Karpas-422 (cell line): ENCODE measurements around the gene HOXA9. TPM values are rescaled to one million over a fixed set of nuclear protein-coding genes. Genes with fewer than 3 reads are reported as not detected.

Experiments used
- DNase-seq: peaks from one replicate; pipeline ENCODE4 v3.0.0-alpha.2; 2015
- H2AFZ ChIP-seq: fragments of 200-600 bp; sonication (generic); 2 replicates; pipeline ENCODE4 v1.6.1; 2014; ENCODE audit warnings: antibody characterized with exemption, low read length, mixed read lengths
- H3K27ac ChIP-seq: fragments of 200-600 bp; sonication (generic); 2 replicates; pipeline ENCODE4 v1.5.1; 2014; ENCODE audit warnings: mild to moderate bottlenecking, low read length, moderate library complexity
- H3K27me3 ChIP-seq: fragments of 200-600 bp; sonication (generic); 2 replicates; pipeline ENCODE4 v1.6.1; 2014; ENCODE audit warnings: low read length, mixed read lengths
- H3K36me3 ChIP-seq: fragments of 200-600 bp; sonication (generic); 2 replicates; pipeline ENCODE4 v1.6.1; 2014; ENCODE audit warnings: low read length, mixed read lengths; ENCODE audit not compliant: insufficient read depth
- H3K4me1 ChIP-seq: fragments of 200-600 bp; sonication (generic); 2 replicates; pipeline ENCODE4 v1.6.1; 2014; ENCODE audit warnings: mild to moderate bottlenecking, low read length, mixed read lengths
- H3K4me2 ChIP-seq: fragments of 200-600 bp; sonication (generic); 2 replicates; pipeline ENCODE4 v1.6.1; 2014; ENCODE audit warnings: low read length, low read depth, mild to moderate bottlenecking; ENCODE audit not compliant: poor library complexity, severe bottlenecking
- H3K4me3 ChIP-seq: fragments of 200-600 bp; sonication (generic); 2 replicates; pipeline ENCODE4 v1.5.1; 2014; ENCODE audit warnings: mild to moderate bottlenecking, antibody characterized with exemption, low read length, mixed read lengths
- H3K79me2 ChIP-seq: fragments of 200-600 bp; sonication (generic); 2 replicates; pipeline ENCODE4 v1.6.1; 2014; ENCODE audit warnings: mild to moderate bottlenecking, low read length, mixed read lengths
- H3K9ac ChIP-seq: fragments of 200-600 bp; sonication (generic); 2 replicates; pipeline ENCODE4 v1.6.0; 2014; ENCODE audit warnings: low read length
- H3K9me2 ChIP-seq: fragments of 200-600 bp; sonication (generic), shearing (Covaris generic); replicated peaks from 2 replicates; pipeline ENCODE4 v1.6.0; 2014; ENCODE audit warnings: mild to moderate bottlenecking, low read length, moderate library complexity; ENCODE audit not compliant: insufficient read depth
- H3K9me3 ChIP-seq: fragments of 300-700, 200-600 bp; sonication (generic); 2 replicates; pipeline ENCODE4 v1.6.1; 2014; ENCODE audit warnings: low read length, mixed read lengths
- H4K20me1 ChIP-seq: fragments of 200-600 bp; sonication (generic); 2 replicates; pipeline ENCODE4 v1.6.1; 2014; ENCODE audit warnings: mild to moderate bottlenecking, antibody characterized with exemption, low read length, low read depth; ENCODE audit not compliant: insufficient read depth
- total RNA-seq: library from RNA; depleted of rRNA; stranded (reverse); fragments of >200 nt; shearing (Covaris generic); gene quantifications from 2 replicates; pipeline ENCODE4 v1.2.3, GENCODE V29; 2014; ENCODE audit warnings: low replicate concordance; rRNA removed

HOXA9 gene
- not detected in 2 replicates for total RNA-seq

- Histone ChIP-seq H4K20me1 (no peaks in the 10 kb centered on the region), H3K9me2 (no peaks in the 10 kb centered on the region), H3K4me1 (peaks cover 14% of the 10 kb centered on the region), H3K4me3 (no peak within 1 kb of the TSS), H3K79me2 (no peaks in the 10 kb centered on the region), H3K27ac (no peak within 1 kb of the TSS), H3K9me3 (no peaks in the 10 kb centered on the region), H3K9ac (no peak within 1 kb of the TSS), H2AFZ (no peak within 1 kb of the TSS), H3K4me2 (no peak within 1 kb of the TSS), H3K36me3 (no peaks in the 10 kb centered on the region), H3K27me3 (no peaks in the 10 kb centered on the region)
- DNase-seq, result no peak
Measured at GRCh38 chr7:27165089-27165995, at the start of gene HOXA9. Gene HOXA9 (minus strand): TSS chr7:27165537. CDS start chr7:27165457, 80 bp downstream.

GRCh38 chr7:27214239-27214950, 49.1 kb upstream of the HOXA9 start:
- Histone ChIP-seq H3K9me3 (no peaks in the 10 kb centered on the region), H3K4me2 (no peak overlapping the region), H2AFZ (no peak overlapping the region), H3K9ac (no peak overlapping the region), H3K9me2 (no peaks in the 10 kb centered on the region), H3K79me2 (no peaks in the 10 kb centered on the region), H3K27me3 (no peaks in the 10 kb centered on the region), H3K27ac (no peak overlapping the region), H3K4me3 (no peak overlapping the region), H3K36me3 (no peaks in the 10 kb centered on the region), H3K4me1 (no peaks in the 10 kb centered on the region), H4K20me1 (no peaks in the 10 kb centered on the region)
- no peak for DNase-seq

- no peak overlapping the region for H2AFZ ChIP-seq
- H3K79me2 ChIP-seq, result no peaks in the 10 kb centered on the region
- no peak overlapping the region for H3K4me2 ChIP-seq
- no peaks in the 10 kb centered on the region for H3K9me3 ChIP-seq
- no peaks in the 10 kb centered on the region for H3K27me3 ChIP-seq
- no peaks in the 10 kb centered on the region for H3K9me2 ChIP-seq
- no peaks in the 10 kb centered on the region for H3K36me3 ChIP-seq
- no peaks in the 10 kb centered on the region for H4K20me1 ChIP-seq
- no peak overlapping the region for H3K27ac ChIP-seq
- H3K4me1 ChIP-seq, result no peaks in the 10 kb centered on the region
- H3K4me3 ChIP-seq, result no peak overlapping the region
- H3K9ac ChIP-seq, result no peak overlapping the region
- DNase-seq, result no peak
Measured at GRCh38 chr7:27213433-27214238, 48.3 kb upstream of the HOXA9 start.

GRCh38 chr7:27212497-27213432, 47.4 kb upstream of the HOXA9 start:
- no peaks in the 10 kb centered on the region for H3K27me3 ChIP-seq
- no peak for DNase-seq
- H2AFZ ChIP-seq, result no peak overlapping the region

GRCh38 chr7:27211764-27212204, 46.4 kb upstream of the HOXA9 start:
- no peaks in the 10 kb centered on the region for H4K20me1 ChIP-seq
- H3K4me3 ChIP-seq, result no peak overlapping the region
- H2AFZ ChIP-seq, result no peak overlapping the region
- H3K4me2 ChIP-seq, result no peak overlapping the region
- H3K9me3 ChIP-seq, result no peaks in the 10 kb centered on the region
- DNase-seq, result no peak
- H3K9me2 ChIP-seq, result no peaks in the 10 kb centered on the region
- H3K9ac ChIP-seq, result no peak overlapping the region
- no peaks in the 10 kb centered on the region for H3K4me1 ChIP-seq
- H3K27me3 ChIP-seq, result no peaks in the 10 kb centered on the region
- no peak overlapping the region for H3K27ac ChIP-seq
- no peaks in the 10 kb centered on the region for H3K79me2 ChIP-seq
- H3K36me3 ChIP-seq, result no peaks in the 10 kb centered on the region

More at GRCh38 chr7:27212497-27213432, 47.4 kb upstream of the HOXA9 start:
- H3K27ac ChIP-seq, result no peak overlapping the region
- no peak overlapping the region for H3K4me2 ChIP-seq
- no peak overlapping the region for H3K4me3 ChIP-seq
- no peaks in the 10 kb centered on the region for H4K20me1 ChIP-seq
- no peaks in the 10 kb centered on the region for H3K9me3 ChIP-seq
- no peaks in the 10 kb centered on the region for H3K79me2 ChIP-seq
- H3K36me3 ChIP-seq, result no peaks in the 10 kb centered on the region
- no peaks in the 10 kb centered on the region for H3K4me1 ChIP-seq
- no peak overlapping the region for H3K9ac ChIP-seq
- no peaks in the 10 kb centered on the region for H3K9me2 ChIP-seq

- Histone ChIP-seq H3K9ac (no peak overlapping the region), H3K4me2 (no peak overlapping the region), H2AFZ (no peak overlapping the region), H3K4me1 (no peaks in the 10 kb centered on the region), H3K79me2 (no peaks in the 10 kb centered on the region), H3K36me3 (no peaks in the 10 kb centered on the region), H3K27me3 (no peaks in the 10 kb centered on the region), H3K27ac (no peak overlapping the region), H3K9me2 (no peaks in the 10 kb centered on the region), H3K4me3 (no peak overlapping the region), H3K9me3 (no peaks in the 10 kb centered on the region), H4K20me1 (no peaks in the 10 kb centered on the region)
- no peak for DNase-seq
Measured at GRCh38 chr7:27211084-27211446, 45.7 kb upstream of the HOXA9 start.

- peak; percentile 76 for DNase-seq
- Histone ChIP-seq H3K4me2 (no peak overlapping the region), H3K79me2 (no peaks in the 10 kb centered on the region), H3K27me3 (no peaks in the 10 kb centered on the region), H3K9me3 (no peaks in the 10 kb centered on the region), H3K4me1 (no peaks in the 10 kb centered on the region), H3K27ac (no peak overlapping the region), H3K9me2 (no peaks in the 10 kb centered on the region), H3K4me3 (no peak overlapping the region), H3K9ac (no peak overlapping the region), H3K36me3 (no peaks in the 10 kb centered on the region), H2AFZ (no peak overlapping the region), H4K20me1 (no peaks in the 10 kb centered on the region)
Measured at GRCh38 chr7:27210441-27211083, 45.2 kb upstream of the HOXA9 start.
